ENCODE results near the gene PFKFB1. TPM values are rescaled to one million over a fixed set of nuclear protein-coding genes. Genes with fewer than 3 reads are reported as not detected.

The PFKFB1 gene
- total RNA-seq, 2 donors from 2014 or later = 0.25 to 0.32 TPM

- Histone ChIP-seq H3K9me3 (no peaks in the 10 kb centered on the region), H3K27ac (no peak overlapping the region), H3K27me3 (no peaks in the 10 kb centered on the region), H3K4me3 (no peak overlapping the region), H3K36me3 (no peaks in the 10 kb centered on the region), H3K4me1 (no peaks in the 10 kb centered on the region), H3K9ac (ENCODE audit: low read depth in 2 of 2, low read length in 2 of 2) (no peak overlapping the region)
- no peak for TF ChIP-seq CTCF (IDR thresholded peaks at IDR 0.05)
- no peak for DNase-seq
- intact Hi-C loops (cut with DNase I) = no loop called here
Observed at GRCh38 chrX:55005256-55005655, 11.3 kb upstream of the PFKFB1 start.

DNA sequence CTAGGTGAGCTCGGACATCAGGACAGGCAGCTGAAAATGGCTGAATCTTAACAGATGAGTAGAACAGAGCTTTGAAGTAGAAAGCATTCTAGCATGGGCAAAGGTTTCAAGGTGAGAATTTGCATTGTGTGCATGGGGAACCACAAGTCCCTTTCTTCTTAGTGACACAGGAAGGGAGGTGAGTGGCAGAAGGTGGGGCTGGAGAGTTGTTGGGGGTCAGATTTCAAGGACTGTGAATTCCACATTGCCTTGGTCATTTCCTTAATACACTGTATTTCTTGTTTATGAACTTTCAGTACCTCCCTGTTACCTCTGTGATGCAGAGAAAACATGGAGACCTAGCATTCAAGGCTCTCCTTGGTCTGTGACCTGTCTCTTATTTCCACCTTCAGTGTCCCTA, 10.2 kb upstream of the PFKFB1 start:
- no peak for DNase-seq
- intact Hi-C loops (cut with DNase I) = no loop called here
- no peak overlapping the region for H3K4me3 ChIP-seq
- no peaks in the 10 kb centered on the region for H3K36me3 ChIP-seq
- H3K27ac ChIP-seq = no peak overlapping the region
- H3K27me3 ChIP-seq = no peaks in the 10 kb centered on the region
- no peaks in the 10 kb centered on the region for H3K9me3 ChIP-seq
- H3K9ac ChIP-seq (ENCODE audit: low read depth in 2 of 2, low read length in 2 of 2) = no peak overlapping the region
- no peaks in the 10 kb centered on the region for H3K4me1 ChIP-seq
- TF ChIP-seq CTCF (IDR thresholded peaks at IDR 0.05) = no peak

GRCh38 chrX:54999717-55000598, 6.0 kb upstream of the PFKFB1 start, which contains the start of gene APEX2:
Gene APEX2 (plus strand): TSS chrX:55000363. CDS start chrX:55000423, 60 bp downstream.
- Histone ChIP-seq H3K4me1 (no peaks in the 10 kb centered on the region), H3K27ac (peak within 1 kb of the TSS; percentile 77), H3K9ac (ENCODE audit: low read depth in 2 of 2, low read length in 2 of 2) (peak within 1 kb of the TSS; percentile 76 to 77), H3K36me3 (no peaks in the 10 kb centered on the region), H3K27me3 (no peaks in the 10 kb centered on the region), H3K9me3 (no peaks in the 10 kb centered on the region), H3K4me3 (peak within 1 kb of the TSS; percentile 53)
- peak; percentile 92 for DNase-seq
- TF ChIP-seq CTCF (IDR thresholded peaks at IDR 0.05) = no peak
- intact Hi-C loops (cut with DNase I) = no loop called here

GRCh38 chrX:54995621-54996020, 1.6 kb upstream of the PFKFB1 start:
- Histone ChIP-seq H3K27me3 (no peaks in the 10 kb centered on the region), H3K4me3 (no peak overlapping the region), H3K9me3 (no peaks in the 10 kb centered on the region), H3K36me3 (no peaks in the 10 kb centered on the region), H3K9ac (ENCODE audit: low read depth in 2 of 2, low read length in 2 of 2) (no peak overlapping the region), H3K27ac (no peak overlapping the region), H3K4me1 (no peaks in the 10 kb centered on the region)
- intact Hi-C loops (cut with DNase I) = no loop called here
- DNase-seq = no peak
- no peak for TF ChIP-seq CTCF (IDR thresholded peaks at IDR 0.05)

GRCh38 chrX:54994668-54995351, 822 bp upstream of the PFKFB1 start:
- Histone ChIP-seq H3K4me1 (no peaks in the 10 kb centered on the region), H3K9ac (ENCODE audit: low read depth in 2 of 2, low read length in 2 of 2) (no peak overlapping the region), H3K4me3 (no peak overlapping the region), H3K27me3 (no peaks in the 10 kb centered on the region), H3K27ac (no peak overlapping the region), H3K36me3 (no peaks in the 10 kb centered on the region), H3K9me3 (no peaks in the 10 kb centered on the region)
- TF ChIP-seq CTCF (IDR thresholded peaks at IDR 0.05) = no peak
- DNase-seq = no peak
- intact Hi-C loops (cut with DNase I) = no loop called here
